ENCODE measurements around the gene C16orf92. TPM values are rescaled to one million over a fixed set of nuclear protein-coding genes. Genes with fewer than 3 reads are reported as not detected.

C16orf92 gene
- total RNA-seq, 1 donor from 2014 or later: not detected

DNA sequence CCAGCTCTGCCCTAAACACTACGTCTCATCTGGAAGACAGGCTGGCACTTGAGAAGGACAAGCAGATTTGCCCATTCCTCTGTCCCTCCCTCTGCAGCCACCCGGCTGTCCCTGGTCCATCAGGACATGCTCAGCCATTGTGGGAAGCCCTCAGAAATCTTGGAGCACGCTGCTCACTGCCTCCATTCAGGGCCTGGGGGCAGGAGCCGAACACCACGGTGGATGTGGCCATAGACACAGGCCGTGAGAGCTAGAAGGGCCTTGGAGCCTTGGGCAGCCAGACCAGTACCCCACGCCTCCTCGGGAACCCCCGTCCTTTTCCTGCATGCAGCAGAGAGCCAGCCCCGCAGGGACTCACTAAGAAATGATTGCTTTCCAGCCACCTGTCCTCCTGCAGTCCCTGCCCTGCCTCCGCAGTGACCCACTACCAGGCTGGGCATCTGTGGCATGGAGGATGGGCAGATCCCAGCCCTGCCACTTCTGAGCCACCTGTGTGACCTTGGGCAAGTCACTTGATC lies 15.6 kb upstream of the C16orf92 start:
- peaks cover 37% of the 10 kb centered on the region for H3K27me3 Mint-ChIP-seq
- H3K27ac Mint-ChIP-seq: no peak overlapping the region
- no peaks in the 10 kb centered on the region for H3K9me3 Mint-ChIP-seq (ENCODE audit: low read depth)
- no peak for TF ChIP-seq CTCF (IDR thresholded peaks at IDR 0.05; ENCODE audit: unreplicated experiment)
- no peak for DNase-seq (ENCODE audit: low spot score, unreplicated experiment)
- H3K4me3 Mint-ChIP-seq (ENCODE audit: low read depth): no peak overlapping the region
- peaks cover 5% of the 10 kb centered on the region for H3K36me3 Mint-ChIP-seq (ENCODE audit: insufficient read depth)
- peaks cover 3% of the 10 kb centered on the region for H3K4me1 Mint-ChIP-seq (ENCODE audit: low read depth)

DNA sequence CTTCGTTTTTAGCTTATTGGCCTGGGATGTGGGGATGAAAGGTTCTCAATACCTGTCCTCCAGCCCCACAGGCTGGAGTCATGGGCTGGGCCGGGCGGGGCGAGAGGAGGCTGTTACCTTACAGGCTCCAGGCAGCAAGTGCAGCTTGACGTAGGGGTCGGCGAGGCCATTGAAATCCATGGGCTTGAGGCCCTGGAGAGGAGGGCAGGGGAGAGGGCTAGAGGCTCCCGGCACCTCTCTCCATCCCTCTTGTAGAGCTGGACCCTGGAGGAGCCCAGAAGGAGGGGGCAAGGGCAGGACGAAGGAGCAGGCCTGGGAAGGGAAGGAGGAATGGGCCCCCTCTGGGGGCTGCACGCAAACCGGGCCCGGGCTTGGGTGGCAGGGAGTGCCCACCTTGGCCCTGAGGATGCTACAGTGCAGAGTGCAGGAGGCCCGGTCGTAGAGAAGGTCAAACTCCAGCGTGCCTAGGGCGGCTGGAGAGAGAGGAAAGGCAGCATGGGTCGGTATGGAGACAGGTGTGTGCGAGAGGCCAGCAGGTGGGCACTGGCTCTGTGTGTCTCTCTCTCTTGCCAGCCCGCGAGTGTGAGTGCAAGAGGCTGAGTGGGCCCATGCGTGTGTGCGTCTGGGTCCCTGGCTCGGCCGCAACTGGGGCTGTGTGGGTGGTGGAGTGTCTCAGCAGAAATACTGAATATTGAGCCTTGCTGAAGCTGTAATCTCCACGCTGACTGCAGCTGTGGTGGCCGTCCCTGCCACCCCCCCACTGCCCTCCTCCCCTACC lies 13.7 kb upstream of the C16orf92 start:
- no peak for TF ChIP-seq CTCF (IDR thresholded peaks at IDR 0.05; ENCODE audit: unreplicated experiment)
- Mint-ChIP-seq H3K4me1 (ENCODE audit: low read depth) (peaks cover 3% of the 10 kb centered on the region), H3K36me3 (ENCODE audit: insufficient read depth) (peaks cover 2% of the 10 kb centered on the region), H3K4me3 (ENCODE audit: low read depth) (no peak overlapping the region), H3K9me3 (ENCODE audit: low read depth) (no peaks in the 10 kb centered on the region), H3K27ac (no peak overlapping the region), H3K27me3 (peaks cover 40% of the 10 kb centered on the region)
- no peak for DNase-seq (ENCODE audit: low spot score, unreplicated experiment)

DNA sequence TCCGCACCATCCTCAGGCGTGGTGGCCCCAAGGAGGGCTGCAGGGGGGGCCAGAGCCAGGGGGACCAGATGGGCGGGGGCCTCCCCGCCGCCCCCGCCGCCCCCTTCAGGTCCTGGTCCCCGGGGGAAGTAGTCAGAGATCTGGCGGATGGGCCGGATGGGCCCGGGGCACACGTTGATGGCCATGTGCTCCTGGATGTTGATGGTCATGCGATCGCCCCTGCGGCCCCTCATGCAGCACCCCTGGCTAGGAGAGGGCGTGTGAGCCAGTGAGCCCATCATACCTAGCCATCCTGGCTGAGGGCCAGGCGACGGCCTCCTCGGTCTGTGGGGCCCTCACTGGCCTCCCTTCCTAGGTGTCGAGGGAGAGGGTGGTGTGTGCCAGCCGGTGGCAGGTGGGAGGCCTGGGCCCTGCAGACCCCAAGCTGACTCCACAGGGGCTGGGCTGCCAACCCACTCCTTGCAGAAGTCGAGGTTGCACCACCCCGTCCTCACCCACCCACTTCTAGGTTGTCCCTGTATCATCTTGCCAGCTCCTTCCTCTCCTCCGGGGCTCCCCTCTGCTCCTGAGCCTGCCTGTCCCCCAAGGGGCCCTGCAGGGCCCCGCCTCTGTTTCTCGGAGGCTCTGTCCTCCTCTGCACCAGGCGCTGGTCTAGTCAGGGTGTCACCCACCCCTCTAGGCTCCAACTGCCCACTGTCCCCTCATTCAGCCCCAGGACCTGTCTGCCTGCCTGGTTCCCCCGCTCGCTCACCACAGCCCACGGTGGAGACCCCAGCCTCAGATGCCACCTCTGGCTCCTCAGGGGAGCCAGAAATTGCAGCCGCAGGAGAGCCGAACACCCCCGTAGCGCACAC lies 12.8 kb upstream of the C16orf92 start:
- Mint-ChIP-seq H3K27me3 (peaks cover 40% of the 10 kb centered on the region), H3K4me3 (ENCODE audit: low read depth) (peak overlapping the region; percentile 60), H3K9me3 (ENCODE audit: low read depth) (no peaks in the 10 kb centered on the region), H3K4me1 (ENCODE audit: low read depth) (peaks cover 3% of the 10 kb centered on the region), H3K36me3 (ENCODE audit: insufficient read depth) (peaks cover 2% of the 10 kb centered on the region), H3K27ac (no peak overlapping the region)
- DNase-seq (ENCODE audit: low spot score, unreplicated experiment): no peak
- no peak for TF ChIP-seq CTCF (IDR thresholded peaks at IDR 0.05; ENCODE audit: unreplicated experiment)

- no peak for DNase-seq (ENCODE audit: low spot score, unreplicated experiment)
- no peak for TF ChIP-seq CTCF (IDR thresholded peaks at IDR 0.05; ENCODE audit: unreplicated experiment)
- H3K4me1 Mint-ChIP-seq (ENCODE audit: low read depth): peaks cover 3% of the 10 kb centered on the region
- H3K27ac Mint-ChIP-seq: no peak within 1 kb of the TSS
- H3K9me3 Mint-ChIP-seq (ENCODE audit: low read depth): no peaks in the 10 kb centered on the region
- peak within 1 kb of the TSS; percentile 76 for H3K4me3 Mint-ChIP-seq (ENCODE audit: low read depth)
- peaks cover 40% of the 10 kb centered on the region for H3K27me3 Mint-ChIP-seq
- peaks cover 2% of the 10 kb centered on the region for H3K36me3 Mint-ChIP-seq (ENCODE audit: insufficient read depth)
Observed at GRCh38 chr16:30010844-30011713, 11.9 kb upstream of the C16orf92 start, which contains the start of gene DOC2A. Gene DOC2A, minus strand, starts transcription at chr16:30011027. Its CDS starts 805 bp downstream, at chr16:30010222.

Measured in progenitor cell of endocrine pancreas (in vitro differentiated cells).